ENCODE measurements around the gene AIPL1. TPM values are rescaled to one million over a fixed set of nuclear protein-coding genes. Genes with fewer than 3 reads are reported as not detected.

AIPL1 gene
- polyA plus RNA-seq, 1 donor (not counting 4 experiments of a cell fraction or from before 2014, with no cell fraction given), result not detected

DNA sequence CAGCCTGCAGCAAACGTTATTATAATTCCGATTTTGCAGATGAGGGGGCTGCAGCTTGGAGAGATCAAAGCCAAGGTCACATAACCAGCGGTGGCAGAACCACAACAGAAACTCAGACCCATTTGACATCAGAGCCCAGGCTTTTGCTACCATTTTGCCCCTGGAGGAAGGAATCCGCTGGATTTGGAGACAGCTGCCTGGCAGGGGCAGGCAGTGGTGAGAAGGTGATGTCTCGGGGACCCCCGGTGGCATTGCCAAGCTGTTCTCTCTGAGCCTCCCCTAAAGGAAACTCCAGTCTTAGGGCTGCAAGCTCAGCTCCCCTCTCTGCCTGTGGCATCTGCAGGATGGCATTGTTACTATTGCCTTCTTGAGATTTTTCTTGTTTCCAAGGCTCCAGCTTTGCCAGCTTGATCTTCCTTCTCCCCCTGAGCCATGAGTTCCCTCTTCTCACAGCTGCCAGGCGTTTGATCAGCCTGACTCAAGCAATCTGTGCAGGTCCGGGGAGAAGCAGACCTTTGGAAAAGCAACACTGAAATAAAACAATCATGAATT is 40.8 kb downstream of the AIPL1 start:
- Histone ChIP-seq H3K9ac (ENCODE audit: control insufficient read depth, extremely low read depth, insufficient read depth, low read length) (no peak overlapping the region), H3K9me1 (ENCODE audit: control insufficient read depth, extremely low read depth, insufficient read depth, low read length) (no peaks in the 10 kb centered on the region)
- no peak for FAIRE-seq

DNA sequence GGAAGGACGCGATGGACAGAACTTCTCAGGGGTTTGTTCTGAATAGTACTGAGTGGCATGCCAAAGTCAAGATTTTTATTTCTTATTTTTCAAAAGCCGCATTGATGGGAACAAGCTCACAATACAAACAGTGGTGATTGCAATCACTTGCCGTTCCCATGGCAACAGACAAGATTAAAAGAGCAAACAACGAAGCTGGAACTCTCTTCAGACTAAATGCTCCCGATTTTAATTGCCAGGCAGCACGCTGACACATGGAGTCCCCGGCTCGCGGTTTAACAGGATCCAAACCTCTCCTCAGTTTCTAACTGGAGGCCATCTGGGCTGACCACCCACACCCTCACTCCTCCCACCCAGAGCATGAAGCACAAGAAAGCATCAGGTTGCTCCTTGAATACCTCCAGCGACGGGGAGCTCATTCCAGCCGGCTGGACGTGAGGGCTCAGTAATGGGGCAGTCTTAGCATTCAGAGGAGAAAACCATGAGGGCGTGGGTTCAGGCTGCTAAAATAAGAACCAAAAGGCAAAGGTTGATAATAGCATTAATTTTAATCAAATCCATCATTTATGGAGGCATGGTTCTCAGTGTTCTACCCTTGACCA is 41.5 kb downstream of the AIPL1 start:
- no peak overlapping the region for H3K4me2 ChIP-seq (ENCODE audit: control insufficient read depth, extremely low read depth, insufficient read depth, low read depth, low read length)
- TF ChIP-seq, protein P1, sequence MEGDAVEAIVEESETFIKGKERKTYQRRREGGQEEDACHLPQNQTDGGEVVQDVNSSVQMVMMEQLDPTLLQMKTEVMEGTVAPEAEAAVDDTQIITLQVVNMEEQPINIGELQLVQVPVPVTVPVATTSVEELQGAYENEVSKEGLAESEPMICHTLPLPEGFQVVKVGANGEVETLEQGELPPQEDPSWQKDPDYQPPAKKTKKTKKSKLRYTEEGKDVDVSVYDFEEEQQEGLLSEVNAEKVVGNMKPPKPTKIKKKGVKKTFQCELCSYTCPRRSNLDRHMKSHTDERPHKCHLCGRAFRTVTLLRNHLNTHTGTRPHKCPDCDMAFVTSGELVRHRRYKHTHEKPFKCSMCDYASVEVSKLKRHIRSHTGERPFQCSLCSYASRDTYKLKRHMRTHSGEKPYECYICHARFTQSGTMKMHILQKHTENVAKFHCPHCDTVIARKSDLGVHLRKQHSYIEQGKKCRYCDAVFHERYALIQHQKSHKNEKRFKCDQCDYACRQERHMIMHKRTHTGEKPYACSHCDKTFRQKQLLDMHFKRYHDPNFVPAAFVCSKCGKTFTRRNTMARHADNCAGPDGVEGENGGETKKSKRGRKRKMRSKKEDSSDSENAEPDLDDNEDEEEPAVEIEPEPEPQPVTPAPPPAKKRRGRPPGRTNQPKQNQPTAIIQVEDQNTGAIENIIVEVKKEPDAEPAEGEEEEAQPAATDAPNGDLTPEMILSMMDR (optimal IDR thresholded peaks at IDR 0.05 in 1 of 3, IDR thresholded peaks at IDR 0.05 in 1 of 3, conservative IDR thresholded peaks at IDR 0.05 in 1 of 3; ENCODE audit: extremely low read depth in 1 of 3, insufficient read depth in 2 of 3, low read length in 3 of 3), result no peak
- TF ChIP-seq EZH2 (IDR thresholded peaks at IDR 0.05; ENCODE audit: low read length), result no peak
- no peaks in the 10 kb centered on the region for H3K9me3 ChIP-seq (ENCODE audit: control insufficient read depth, low read depth, low read length)
- H2AFZ ChIP-seq (ENCODE audit: control insufficient read depth, low read length), result no peak overlapping the region
- H3K9ac ChIP-seq (ENCODE audit: control insufficient read depth, extremely low read depth, insufficient read depth, low read length), result no peak overlapping the region
- no peaks in the 10 kb centered on the region for H3K36me3 ChIP-seq (ENCODE audit: control insufficient read depth in 2 of 2, extremely low read depth in 1 of 2, insufficient read depth in 2 of 2, low read length in 2 of 2)
- no peak overlapping the region for H3K27ac ChIP-seq (ENCODE audit: control insufficient read depth, insufficient read depth, low read length)
- H3K27me3 ChIP-seq (ENCODE audit: control insufficient read depth, extremely low read depth, insufficient read depth, low read length), result peaks cover 25% of the 10 kb centered on the region
- no peaks in the 10 kb centered on the region for H3K9me1 ChIP-seq (ENCODE audit: control insufficient read depth, extremely low read depth, insufficient read depth, low read length)
- H3K4me3 ChIP-seq (ENCODE audit: control insufficient read depth in 2 of 3, extremely low read depth in 1 of 3, insufficient read depth in 2 of 3, low read depth in 1 of 3, low read length in 3 of 3), result no peak overlapping the region
- DNase-seq (ENCODE audit: low read depth, low spot score), result no peak
- no peaks in the 10 kb centered on the region for H3K4me1 ChIP-seq (ENCODE audit: control insufficient read depth, extremely low read depth, insufficient read depth, low read length)
- no peaks in the 10 kb centered on the region for H3K79me2 ChIP-seq (ENCODE audit: control insufficient read depth, insufficient read depth, low read length)
- H4K20me1 ChIP-seq (ENCODE audit: control insufficient read depth, extremely low read depth, insufficient read depth, low read length), result no peaks in the 10 kb centered on the region
- FAIRE-seq, result no peak
- dilution Hi-C loops (cut with MboI; ENCODE audit: extremely low pct_ligation_motif_present, low sequenced_read_pairs), result no loop called here

More for the DNA sequence above, 40.8 kb downstream of the AIPL1 start:
- H3K79me2 ChIP-seq (ENCODE audit: control insufficient read depth, insufficient read depth, low read length), result no peaks in the 10 kb centered on the region
- no peak overlapping the region for H3K4me3 ChIP-seq (ENCODE audit: control insufficient read depth in 2 of 3, extremely low read depth in 1 of 3, insufficient read depth in 2 of 3, low read depth in 1 of 3, low read length in 3 of 3)
- H2AFZ ChIP-seq (ENCODE audit: control insufficient read depth, low read length), result no peak overlapping the region
- DNase-seq (ENCODE audit: low read depth, low spot score), result no peak
- no peak overlapping the region for H3K4me2 ChIP-seq (ENCODE audit: control insufficient read depth, extremely low read depth, insufficient read depth, low read depth, low read length)
- H3K27ac ChIP-seq (ENCODE audit: control insufficient read depth, insufficient read depth, low read length), result no peak overlapping the region
- H3K27me3 ChIP-seq (ENCODE audit: control insufficient read depth, extremely low read depth, insufficient read depth, low read length), result peaks cover 23% of the 10 kb centered on the region
- dilution Hi-C loops (cut with MboI; ENCODE audit: extremely low pct_ligation_motif_present, low sequenced_read_pairs), result no loop called here
- TF ChIP-seq EZH2 (IDR thresholded peaks at IDR 0.05; ENCODE audit: low read length), result no peak
- TF ChIP-seq, protein P1 (optimal IDR thresholded peaks at IDR 0.05 in 1 of 3, IDR thresholded peaks at IDR 0.05 in 1 of 3, conservative IDR thresholded peaks at IDR 0.05 in 1 of 3; ENCODE audit: extremely low read depth in 1 of 3, insufficient read depth in 2 of 3, low read length in 3 of 3), result no peak
- H3K4me1 ChIP-seq (ENCODE audit: control insufficient read depth, extremely low read depth, insufficient read depth, low read length), result no peaks in the 10 kb centered on the region
- no peaks in the 10 kb centered on the region for H3K9me3 ChIP-seq (ENCODE audit: control insufficient read depth, low read depth, low read length)
- no peaks in the 10 kb centered on the region for H3K36me3 ChIP-seq (ENCODE audit: control insufficient read depth in 2 of 2, extremely low read depth in 1 of 2, insufficient read depth in 2 of 2, low read length in 2 of 2)
- no peaks in the 10 kb centered on the region for H4K20me1 ChIP-seq (ENCODE audit: control insufficient read depth, extremely low read depth, insufficient read depth, low read length)
